ENCODE results near the gene FAM149B1.

DNA sequence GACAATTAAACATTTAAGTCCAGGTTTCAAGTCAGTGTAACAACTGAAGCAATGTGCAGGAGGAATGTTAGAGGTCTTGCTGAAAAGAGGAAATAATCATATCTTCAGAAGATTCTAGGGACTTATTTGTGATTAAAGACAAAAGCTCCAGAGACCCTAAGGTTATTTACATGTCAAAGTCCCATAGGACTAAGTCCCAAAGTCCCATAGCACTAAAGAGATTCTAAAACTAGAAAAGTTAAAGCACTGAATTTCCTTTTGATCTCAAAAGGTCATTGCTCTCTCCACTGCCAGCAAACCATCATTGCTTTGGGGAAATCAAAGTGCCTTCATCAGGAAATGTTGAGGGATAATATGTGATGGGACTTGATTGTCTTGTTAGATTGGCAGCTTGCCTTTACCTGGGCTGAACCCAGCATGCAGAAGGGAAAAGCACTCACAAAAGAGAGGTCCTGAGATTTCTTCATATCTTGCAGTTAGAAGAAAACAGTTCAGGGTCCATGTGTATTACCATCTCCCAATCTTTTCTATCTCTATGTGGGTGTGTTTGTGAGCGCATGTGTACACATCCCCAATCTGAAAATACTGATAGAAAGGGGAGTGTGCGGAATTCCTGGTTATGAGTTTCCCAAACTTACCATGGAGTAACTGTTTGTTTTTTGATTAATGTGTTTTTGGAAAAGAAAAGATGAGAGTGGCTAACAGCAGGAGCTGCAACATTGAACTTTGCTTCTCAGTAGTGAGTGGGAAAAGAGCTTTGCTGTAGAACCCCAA lies 35.8 kb upstream of the FAM149B1 start:
- TF ChIP-seq, protein P1, sequence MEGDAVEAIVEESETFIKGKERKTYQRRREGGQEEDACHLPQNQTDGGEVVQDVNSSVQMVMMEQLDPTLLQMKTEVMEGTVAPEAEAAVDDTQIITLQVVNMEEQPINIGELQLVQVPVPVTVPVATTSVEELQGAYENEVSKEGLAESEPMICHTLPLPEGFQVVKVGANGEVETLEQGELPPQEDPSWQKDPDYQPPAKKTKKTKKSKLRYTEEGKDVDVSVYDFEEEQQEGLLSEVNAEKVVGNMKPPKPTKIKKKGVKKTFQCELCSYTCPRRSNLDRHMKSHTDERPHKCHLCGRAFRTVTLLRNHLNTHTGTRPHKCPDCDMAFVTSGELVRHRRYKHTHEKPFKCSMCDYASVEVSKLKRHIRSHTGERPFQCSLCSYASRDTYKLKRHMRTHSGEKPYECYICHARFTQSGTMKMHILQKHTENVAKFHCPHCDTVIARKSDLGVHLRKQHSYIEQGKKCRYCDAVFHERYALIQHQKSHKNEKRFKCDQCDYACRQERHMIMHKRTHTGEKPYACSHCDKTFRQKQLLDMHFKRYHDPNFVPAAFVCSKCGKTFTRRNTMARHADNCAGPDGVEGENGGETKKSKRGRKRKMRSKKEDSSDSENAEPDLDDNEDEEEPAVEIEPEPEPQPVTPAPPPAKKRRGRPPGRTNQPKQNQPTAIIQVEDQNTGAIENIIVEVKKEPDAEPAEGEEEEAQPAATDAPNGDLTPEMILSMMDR (IDR thresholded peaks at IDR 0.05 in 2 of 3, conservative IDR thresholded peaks at IDR 0.05 in 1 of 3; ENCODE audit: borderline replicate concordance in 1 of 3, insufficient read depth in 1 of 3, low read depth in 2 of 3, low read length in 2 of 3) = no peak
- no peak for TF ChIP-seq EZH2phosphoT487 (IDR thresholded peaks at IDR 0.05; ENCODE audit: borderline replicate concordance)
- TF ChIP-seq EZH2 (IDR thresholded peaks at IDR 0.05) = no peak
- TF ChIP-seq POLR2A (IDR thresholded peaks at IDR 0.05; ENCODE audit: borderline replicate concordance, extremely low read depth, insufficient read depth, insufficient read length) = no peak
- TF ChIP-seq JUND (IDR thresholded peaks at IDR 0.05) = no peak
- no peak for TF ChIP-seq ZNF274 (IDR thresholded peaks at IDR 0.05; ENCODE audit: low read depth, low read length)
- no peak for TF ChIP-seq SIN3A (IDR thresholded peaks at IDR 0.05; ENCODE audit: low read depth)
- no peak for TF ChIP-seq SP1 (IDR thresholded peaks at IDR 0.05; ENCODE audit: low read depth)

Measured in HCT116 (cell line).